Stimulated activated CD4-positive, alpha-beta T cell treated with anti-CD3 and anti-CD28 coated beads, Interleukin-4, amount 100 ng/mL, for 24 hours (primary cell): Measurements from ENCODE around the gene ACTR10.

Experiments used
- DNase-seq: peaks from one replicate; pipeline ENCODE4 v3.0.0-alpha.2; 2020

Gene ACTR10

GRCh38 chr14:58282925-58283593 lies 83.1 kb downstream of the ACTR10 start:
- DNase-seq: no peak

- no peak for DNase-seq
Observed at GRCh38 chr14:58283730-58284129, 83.8 kb downstream of the ACTR10 start.

DNA sequence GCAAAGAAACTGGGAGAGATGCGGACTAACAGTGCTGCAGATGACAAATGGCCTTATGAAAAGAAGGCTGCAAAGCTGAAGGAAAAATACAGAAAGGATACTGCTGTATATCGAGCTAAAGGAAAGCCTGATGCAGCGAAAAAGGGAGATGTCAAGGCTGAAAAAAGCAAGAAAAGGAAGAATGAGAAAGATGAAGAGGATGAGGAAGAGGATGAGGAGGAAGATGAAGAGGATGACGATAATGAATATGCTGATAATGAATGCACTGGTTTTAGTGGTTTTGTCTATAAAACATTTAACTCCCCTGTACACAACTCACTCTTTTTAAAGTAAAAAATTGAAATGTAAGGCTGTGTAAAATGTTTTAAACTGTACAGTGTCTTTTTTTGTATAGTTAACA lies 85.2 kb downstream of the ACTR10 start:
- no peak for DNase-seq
